ENCODE data around the gene CCDC92B.

CCDC92B gene

GRCh38 chr17:2718150-2718938 lies 31.1 kb downstream of the CCDC92B start:
- no peak for DNase-seq

- DNase-seq: no peak
Observed at GRCh38 chr17:2716649-2717048, 32.8 kb downstream of the CCDC92B start.

- no peak for DNase-seq
Observed at GRCh38 chr17:2713881-2714280, 35.6 kb downstream of the CCDC92B start.

- peak; percentile 53 for DNase-seq
Observed at GRCh38 chr17:2712300-2713043, 37.0 kb downstream of the CCDC92B start.

GRCh38 chr17:2711608-2712299 lies 37.7 kb downstream of the CCDC92B start, which contains the start of gene CLUH:
TSS of gene CLUH (minus strand) at chr17:2711764. CDS start at chr17:2711661, 103 bp downstream.
- DNase-seq: peak; percentile 97

- peak; percentile 33 for DNase-seq
Observed at GRCh38 chr17:2710803-2711607, 38.4 kb downstream of the CCDC92B start.

GRCh38 chr17:2710071-2710802 lies 39.2 kb downstream of the CCDC92B start:
- DNase-seq: no peak

GRCh38 chr17:2709183-2709661 lies 40.2 kb downstream of the CCDC92B start:
- DNase-seq: no peak

- no peak for DNase-seq
Observed at GRCh38 chr17:2708585-2709182, 40.8 kb downstream of the CCDC92B start.

- DNase-seq: no peak
Observed at GRCh38 chr17:2707721-2708584, 41.5 kb downstream of the CCDC92B start.

- no peak for DNase-seq
Observed at GRCh38 chr17:2706911-2707510, 42.4 kb downstream of the CCDC92B start.

- no peak for DNase-seq
Observed at GRCh38 chr17:2705888-2706795, 43.3 kb downstream of the CCDC92B start.

- DNase-seq: no peak
Observed at GRCh38 chr17:2705263-2705662, 44.2 kb downstream of the CCDC92B start.

- no peak for DNase-seq
Observed at GRCh38 chr17:2704890-2705248, 44.6 kb downstream of the CCDC92B start.

GRCh38 chr17:2704031-2704889 lies 45.2 kb downstream of the CCDC92B start:
- no peak for DNase-seq

- no peak for DNase-seq
Observed at GRCh38 chr17:2703606-2704005, 45.8 kb downstream of the CCDC92B start.

GRCh38 chr17:2703181-2703580 lies 46.3 kb downstream of the CCDC92B start:
- peak; percentile 14 for DNase-seq

All from femur (tissue), 1 donor.